BLaER1 (cell line): ENCODE measurements around the gene GPATCH1.
"Not testable (repeated sequence)": the region's sequence is repeated elsewhere in the genome, so short reads cannot be mapped to it uniquely, and the experiment has no call there.

Experiments
- H3K27ac ChIP-seq: shearing (Covaris generic); formaldehyde crosslinking; 2 replicates; pipeline ENCODE4 v1.8.1; 2022
- H3K27me3 ChIP-seq: shearing (Covaris generic); formaldehyde crosslinking; 2 replicates; pipeline ENCODE4 v1.8.1; 2022
- H3K36me3 ChIP-seq: shearing (Covaris generic); formaldehyde crosslinking; 2 replicates; pipeline ENCODE4 v1.8.1; 2022
- H3K4me1 ChIP-seq: shearing (Covaris generic); formaldehyde crosslinking; 2 replicates; pipeline ENCODE4 v1.8.1; 2022
- H3K4me2 ChIP-seq: shearing (Covaris generic); formaldehyde crosslinking; 2 replicates; pipeline ENCODE4 v1.8.1; 2022
- H3K4me3 ChIP-seq: shearing (Covaris generic); formaldehyde crosslinking; 2 replicates; pipeline ENCODE4 v1.8.1; 2022
- H3K9ac ChIP-seq: shearing (Covaris generic); formaldehyde crosslinking; 2 replicates; pipeline ENCODE4 v1.8.1; 2022
- H3K9me3 ChIP-seq: shearing (Covaris generic); formaldehyde crosslinking; 2 replicates; pipeline ENCODE4 v1.8.1; 2022
- H4K20me1 ChIP-seq: shearing (Covaris generic); formaldehyde crosslinking; 2 replicates; pipeline ENCODE4 v1.8.1; 2022
- Cebpa-rat ChIP-seq: shearing (Covaris generic); IDR thresholded peaks from 2 replicates; pipeline ENCODE4 v1.8.1; 2022

The GPATCH1 gene

GRCh38 chr19:33040994-33041827 lies 39.8 kb upstream of the GPATCH1 start:
- TF ChIP-seq Cebpa-rat, result no peak
- Histone ChIP-seq H3K27ac (no peak overlapping the region), H3K36me3 (no peaks in the 10 kb centered on the region), H3K9me3 (no peaks in the 10 kb centered on the region; the same call in 1 of the 2 replicates), H3K27me3 (peaks cover 11% of the 10 kb centered on the region; the same call in 1 of the 2 replicates), H3K9ac (no peak overlapping the region), H3K4me3 (no peak overlapping the region), H4K20me1 (peaks cover 45% of the 10 kb centered on the region), H3K4me1 (peaks cover 30% of the 10 kb centered on the region), H3K4me2 (no peak overlapping the region)

DNA sequence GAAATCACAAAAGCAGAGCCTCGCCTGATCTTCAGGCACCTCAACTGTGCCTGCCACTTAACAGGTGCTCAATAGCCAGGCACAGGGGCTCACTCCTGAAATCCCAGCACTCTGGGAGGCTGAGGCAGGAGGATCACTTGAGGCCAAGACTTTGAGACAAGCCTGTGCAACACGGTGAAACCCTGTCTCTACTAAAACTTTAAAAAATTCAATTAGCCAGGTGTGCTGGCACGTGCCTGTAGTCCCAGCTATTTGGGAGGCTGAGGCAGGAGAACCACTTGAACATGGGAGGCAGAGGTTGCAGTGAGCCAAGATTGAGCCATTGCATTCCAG lies 39.2 kb upstream of the GPATCH1 start:
- Histone ChIP-seq H3K4me1 (peaks cover 24% of the 10 kb centered on the region), H3K27me3 (peaks cover 11% of the 10 kb centered on the region; the same call in 1 of the 2 replicates), H4K20me1 (peaks cover 39% of the 10 kb centered on the region)
- H3K4me2 ChIP-seq, H3K9ac ChIP-seq, H3K27ac ChIP-seq, H3K36me3 ChIP-seq, H3K9me3 ChIP-seq, H3K4me3 ChIP-seq: not testable (repeated sequence)

DNA sequence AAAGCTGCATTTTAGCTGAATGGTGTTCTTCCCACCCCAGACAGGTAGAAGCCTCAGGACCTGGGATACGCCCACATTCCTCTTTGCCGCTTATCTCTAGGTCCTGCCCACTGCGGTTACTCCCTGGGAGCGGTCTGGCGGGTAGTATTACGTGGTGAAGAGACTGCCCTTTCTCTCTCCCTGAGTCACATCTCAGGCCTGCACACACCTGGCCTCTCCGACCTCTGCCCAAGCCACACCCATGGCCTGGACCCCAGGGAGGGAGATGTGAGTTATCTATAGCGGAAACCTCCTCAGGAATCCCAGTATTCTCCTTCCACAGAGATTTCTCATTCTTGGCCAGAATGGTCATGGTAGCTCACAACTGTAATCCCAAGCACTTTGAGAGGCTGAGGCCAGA lies 33.6 kb upstream of the GPATCH1 start:
- no peak for TF ChIP-seq Cebpa-rat
- peaks cover 15% of the 10 kb centered on the region; the same call in 1 of the 2 replicates for H4K20me1 ChIP-seq
- H3K4me3 ChIP-seq, result no peak overlapping the region
- H3K27me3 ChIP-seq, result no peaks in the 10 kb centered on the region
- H3K4me2 ChIP-seq, result no peak overlapping the region
- no peaks in the 10 kb centered on the region for H3K9me3 ChIP-seq
- no peaks in the 10 kb centered on the region for H3K4me1 ChIP-seq
- H3K27ac ChIP-seq, result no peak overlapping the region
- no peaks in the 10 kb centered on the region for H3K36me3 ChIP-seq
- no peak overlapping the region for H3K9ac ChIP-seq

- H3K4me3 ChIP-seq, result no peak overlapping the region
- no peak overlapping the region for H3K27ac ChIP-seq
- no peaks in the 10 kb centered on the region for H3K27me3 ChIP-seq
- no peaks in the 10 kb centered on the region for H3K4me1 ChIP-seq
- H4K20me1 ChIP-seq, result peaks cover 18% of the 10 kb centered on the region; the same call in 1 of the 2 replicates
- H3K4me2 ChIP-seq, result no peak overlapping the region
- H3K9me3 ChIP-seq, result no peaks in the 10 kb centered on the region
- H3K36me3 ChIP-seq, result no peaks in the 10 kb centered on the region
- no peak overlapping the region for H3K9ac ChIP-seq
- no peak for TF ChIP-seq Cebpa-rat
Observed at GRCh38 chr19:33048806-33049676, 31.9 kb upstream of the GPATCH1 start.

DNA sequence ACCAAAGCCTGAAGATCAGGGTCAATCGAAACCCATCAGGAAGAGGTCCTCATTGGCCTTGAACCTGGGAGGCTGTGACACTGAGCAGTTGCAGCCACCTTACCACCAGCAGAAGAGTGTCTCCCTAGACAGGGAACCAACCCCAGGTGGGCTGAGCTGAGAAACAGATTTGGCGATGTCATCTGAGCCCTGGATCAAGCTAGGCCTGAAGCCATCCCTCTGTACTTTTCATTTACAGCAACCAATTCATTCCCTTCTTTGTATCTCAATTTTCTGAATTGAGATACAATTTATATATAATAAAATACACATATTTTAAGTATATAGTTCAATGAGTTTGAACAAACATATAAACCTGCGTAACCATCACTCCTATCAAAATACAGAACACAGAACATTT lies 30.9 kb upstream of the GPATCH1 start:
- Histone ChIP-seq H3K9ac (no peak overlapping the region), H3K4me2 (no peak overlapping the region), H3K27ac (no peak overlapping the region), H3K9me3 (no peaks in the 10 kb centered on the region), H3K4me3 (no peak overlapping the region), H3K4me1 (no peaks in the 10 kb centered on the region), H4K20me1 (peaks cover 18% of the 10 kb centered on the region; the same call in 1 of the 2 replicates), H3K27me3 (no peaks in the 10 kb centered on the region), H3K36me3 (no peaks in the 10 kb centered on the region; the same call in 1 of the 2 replicates)
- no peak for TF ChIP-seq Cebpa-rat

DNA sequence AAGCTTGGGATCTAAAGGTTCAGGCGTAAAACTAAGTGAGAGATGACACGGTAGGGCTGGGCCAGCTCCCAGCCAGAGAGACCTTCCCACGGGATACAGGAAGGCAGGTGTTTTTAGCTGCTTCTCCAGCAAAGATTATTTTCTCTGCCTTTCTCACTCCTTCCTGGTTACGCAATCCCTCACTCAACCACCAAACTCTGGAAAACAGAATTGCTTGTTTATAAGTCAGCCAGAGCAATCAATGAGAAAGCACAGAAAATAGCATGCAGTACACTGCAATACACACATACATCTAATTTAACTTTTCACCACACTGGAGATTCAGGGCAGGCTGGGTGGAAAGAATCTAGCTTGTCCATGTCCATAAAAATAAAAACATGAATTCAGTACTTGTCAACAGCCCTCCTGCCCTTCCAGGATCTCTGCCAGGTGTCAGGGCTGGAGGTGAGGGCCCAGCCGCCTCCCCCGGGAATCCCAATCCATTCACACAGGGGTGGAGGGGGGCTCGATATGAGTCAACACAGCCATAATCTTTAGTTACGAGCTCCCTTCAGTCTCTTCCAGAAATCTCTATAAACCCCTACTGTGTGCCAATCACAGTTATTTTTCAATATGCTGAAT lies 28.5 kb upstream of the GPATCH1 start:
- Histone ChIP-seq H4K20me1 (peaks cover 18% of the 10 kb centered on the region; the same call in 1 of the 2 replicates), H3K27me3 (no peaks in the 10 kb centered on the region), H3K4me2 (no peak overlapping the region), H3K4me1 (no peaks in the 10 kb centered on the region), H3K27ac (no peak overlapping the region), H3K9ac (no peak overlapping the region), H3K36me3 (no peaks in the 10 kb centered on the region; the same call in 1 of the 2 replicates), H3K4me3 (no peak overlapping the region), H3K9me3 (no peaks in the 10 kb centered on the region)
- TF ChIP-seq Cebpa-rat, result peak; percentile 78

GRCh38 chr19:33054623-33055022 lies 26.4 kb upstream of the GPATCH1 start:
- no peaks in the 10 kb centered on the region for H3K27me3 ChIP-seq
- no peak for TF ChIP-seq Cebpa-rat
- no peak overlapping the region for H3K27ac ChIP-seq
- H3K4me3 ChIP-seq, result no peak overlapping the region
- no peak overlapping the region for H3K9ac ChIP-seq
- H4K20me1 ChIP-seq, result peaks cover 13% of the 10 kb centered on the region
- H3K36me3 ChIP-seq, result no peaks in the 10 kb centered on the region; the same call in 1 of the 2 replicates
- H3K4me2 ChIP-seq, result no peak overlapping the region
- H3K4me1 ChIP-seq, result no peaks in the 10 kb centered on the region
- no peaks in the 10 kb centered on the region for H3K9me3 ChIP-seq

GRCh38 chr19:33055718-33056117 lies 25.3 kb upstream of the GPATCH1 start:
- peaks cover 7% of the 10 kb centered on the region; the same call in 1 of the 2 replicates for H4K20me1 ChIP-seq
- H3K4me3 ChIP-seq, result no peak overlapping the region
- no peak overlapping the region for H3K27ac ChIP-seq
- H3K27me3 ChIP-seq, result no peaks in the 10 kb centered on the region
- H3K9me3 ChIP-seq, result no peaks in the 10 kb centered on the region
- H3K9ac ChIP-seq, result no peak overlapping the region
- no peaks in the 10 kb centered on the region for H3K4me1 ChIP-seq
- H3K36me3 ChIP-seq, result no peaks in the 10 kb centered on the region; the same call in 1 of the 2 replicates
- no peak overlapping the region for H3K4me2 ChIP-seq
- TF ChIP-seq Cebpa-rat, result no peak

GRCh38 chr19:33060586-33060985 lies 20.4 kb upstream of the GPATCH1 start:
- no peak for TF ChIP-seq Cebpa-rat
- Histone ChIP-seq H3K4me1 (peaks cover 20% of the 10 kb centered on the region), H3K4me3 (no peak overlapping the region), H3K9ac (no peak overlapping the region), H3K9me3 (no peaks in the 10 kb centered on the region), H3K27me3 (peaks cover 30% of the 10 kb centered on the region), H3K4me2 (no peak overlapping the region), H3K27ac (no peak overlapping the region), H4K20me1 (peaks cover 26% of the 10 kb centered on the region), H3K36me3 (no peaks in the 10 kb centered on the region)
